ENCODE results near the gene PPP1R15B. TPM values are rescaled to one million over a fixed set of nuclear protein-coding genes. Genes with fewer than 3 reads are reported as not detected.
A peak's percentile ranks its signal among the peaks of the same experiment; 100 is the strongest.

The PPP1R15B gene
- total RNA-seq, 1 experiment from 2014 or later: 30.7 TPM

- DNase-seq (ENCODE audit: low spot score): peak; percentile 73
- in situ Hi-C loops (cut with HindIII; ENCODE audit: low sequenced_read_pairs): no loop called here
These were observed 53.8 kb downstream of the PPP1R15B start for GRCh38 chr1:204357551-204358490.

GRCh38 chr1:204356997-204357396 is 54.6 kb downstream of the PPP1R15B start:
- in situ Hi-C loops (cut with HindIII; ENCODE audit: low sequenced_read_pairs): no loop called here
- peak; percentile 15 for DNase-seq (ENCODE audit: low spot score)

GRCh38 chr1:204355913-204356312 is 55.7 kb downstream of the PPP1R15B start:
- in situ Hi-C loops (cut with HindIII; ENCODE audit: low sequenced_read_pairs): no loop called here
- no peak for DNase-seq (ENCODE audit: low spot score)

GRCh38 chr1:204354579-204354978 is 57.0 kb downstream of the PPP1R15B start:
- in situ Hi-C loops (cut with HindIII; ENCODE audit: low sequenced_read_pairs): no loop called here
- DNase-seq (ENCODE audit: low spot score): no peak

Other genes starting within 250 kb of the PPP1R15B start
- not detected in 2 replicates for gene REN, start 245.5 kb downstream of the PPP1R15B start, total RNA-seq (2014; rRNA removed; shearing (Covaris generic))
- 0.25 TPM in 1 of 2 replicates, not detected in the other for gene KISS1, start 215.3 kb downstream of the PPP1R15B start, total RNA-seq (2014; rRNA removed; shearing (Covaris generic))
- not detected in 2 replicates for gene GOLT1A, start 197.8 kb downstream of the PPP1R15B start, total RNA-seq (2014; rRNA removed; shearing (Covaris generic))
- not detected in 2 replicates for gene PLEKHA6, start 51.9 kb downstream of the PPP1R15B start, total RNA-seq (2014; rRNA removed; shearing (Covaris generic))
- gene PIK3C2B, start 83.0 kb upstream of the PPP1R15B start, total RNA-seq (2014; rRNA removed; shearing (Covaris generic)): 22.1 and 23.6 TPM in 2 replicates
- 6.1 and 7.7 TPM in 2 replicates for gene MDM4, start 104.6 kb upstream of the PPP1R15B start, total RNA-seq (2014; rRNA removed; shearing (Covaris generic))